HepG2 (cell line): ENCODE results near the gene AEBP1. TPM values are rescaled to one million over a fixed set of nuclear protein-coding genes. Genes with fewer than 3 reads are reported as not detected.

ENCODE experiments used
- ATAC-seq: fragments of 200-7000 bp; cut with Tn5 transposase; 3 replicates; pipeline ENCODE4 v1.9.1; 2020; ENCODE audit warnings: mild to moderate bottlenecking, moderate library complexity
- BruUV-seq: library from RNA; stranded (reverse); fragments of 400-500 nt; replicated peaks from 2 replicates; lab custom pipeline; 2021; lab: Mats Ljungman, UMichigan
- CTCF ChIA-PET: fragments of 300-600 bp; formaldehyde crosslinking; extraction: SDS; loops from one replicate; lab custom pipeline; 2021; ENCODE audit warnings: low total read pairs, inconsistent platforms, low intra/inter-chr PET ratio; lab: Yijun Ruan, JAX
- POLR2A ChIA-PET: fragments of 350-600 bp; sonication (Branson Sonifier 250); formaldehyde crosslinking; loops from one replicate; lab custom pipeline; 2020; ENCODE audit warnings: antibody characterized with exemption, inconsistent platforms; lab: Yijun Ruan, JAX
- DNase-seq: peaks from one replicate; pipeline ENCODE4 v3.0.0-alpha.2; 2015; ENCODE audit warnings: low spot score
- FAIRE-seq: peaks from 3 replicates; lab custom pipeline; 2011; peaks lifted over from hg19 to GRCh38; lab: Jason Lieb, UNC
- H2AFZ ChIP-seq: one replicate; pipeline ENCODE4 v1.6.1; 2011; ENCODE audit warnings: low read length, inconsistent platforms
- H3K27ac ChIP-seq: fragments of 300-600 bp; 3 replicates; pipeline ENCODE4 v1.8.0; 2011; ENCODE audit warnings: mixed run types, mild to moderate bottlenecking, mixed read lengths, low read length, inconsistent platforms; ENCODE audit not compliant: insufficient read depth; ENCODE audit errors: extremely low read length
- H3K27me3 ChIP-seq, 2 experiments: fragments of 200-600 bp in 1 of 2; 2 replicates in 1 of 2; 3 replicates in 1 of 2; pipeline versions ENCODE4 v1.6.0 to v1.8.0; 2011; ENCODE audit warnings: low read length in 2 of 2, mild to moderate bottlenecking in 2 of 2, moderate library complexity in 2 of 2, inconsistent platforms in 1 of 2; ENCODE audit not compliant: insufficient read depth in 2 of 2, control insufficient read depth in 1 of 2
- H3K36me3 ChIP-seq, 2 experiments: fragments of 200-600 bp in 1 of 2; replicated peaks in 1 of 2; 2 replicates in 1 of 2; 3 replicates in 1 of 2; pipeline versions ENCODE4 v1.5.1 to v1.8.0; 2011; ENCODE audit warnings: low read length in 2 of 2, inconsistent platforms in 1 of 2; ENCODE audit not compliant: insufficient read depth in 2 of 2, control insufficient read depth in 1 of 2
- H3K4me1 ChIP-seq: 2 replicates; pipeline ENCODE4 v1.5.1; 2012; ENCODE audit warnings: low read length, inconsistent platforms; ENCODE audit not compliant: insufficient read depth
- H3K4me2 ChIP-seq: 2 replicates; pipeline ENCODE4 v1.6.0; 2011; ENCODE audit warnings: low read depth, low read length, inconsistent platforms
- H3K4me3 ChIP-seq, 3 experiments: fragments of 200-600 bp in 1 of 3; sonication (generic), shearing (Covaris generic) in 1 of 3; replicated peaks in 1 of 3; 2 replicates each; pipeline ENCODE4 v1.5.1; 2011 to 2016; ENCODE audit warnings: low read length in 3 of 3, inconsistent platforms in 2 of 3, low read depth in 2 of 3, mild to moderate bottlenecking in 2 of 3, control low read depth in 1 of 3, mixed read lengths in 1 of 3; ENCODE audit not compliant: insufficient read depth in 1 of 3
- H3K79me2 ChIP-seq: one replicate; pipeline ENCODE4 v1.6.1; 2011; ENCODE audit warnings: low read length, inconsistent platforms; ENCODE audit not compliant: insufficient read depth
- H3K9ac ChIP-seq: 2 replicates; pipeline ENCODE4 v1.6.0; 2011; ENCODE audit warnings: mild to moderate bottlenecking, low read depth, low read length, inconsistent platforms; ENCODE audit not compliant: insufficient read depth
- H3K9me3 ChIP-seq: 2 replicates; pipeline ENCODE4 v1.5.1; 2012; ENCODE audit warnings: mild to moderate bottlenecking, low read length
- H4K20me1 ChIP-seq: 2 replicates; pipeline ENCODE4 v1.6.0; 2011; ENCODE audit warnings: inconsistent platforms, mild to moderate bottlenecking, low read length, moderate library complexity; ENCODE audit not compliant: insufficient read depth
- ARNT2 ChIP-seq: sonication (generic); formaldehyde crosslinking; IDR thresholded peaks from 2 replicates; pipeline ENCODE4 v1.8.0; 2022; ENCODE audit warnings: mild to moderate bottlenecking, low read depth, missing genetic modification reagents, moderate library complexity
- BCL3 ChIP-seq: sonication (generic); formaldehyde crosslinking; IDR thresholded peaks from 2 replicates; pipeline ENCODE4 v1.5.1; 2020; ENCODE audit warnings: mild to moderate bottlenecking, missing genetic modification reagents, moderate library complexity
- DPF2 ChIP-seq: sonication (generic); formaldehyde crosslinking; IDR thresholded peaks from 2 replicates; pipeline ENCODE4 v1.4.0; 2020; ENCODE audit warnings: mild to moderate bottlenecking, low read depth, missing genetic modification reagents, borderline replicate concordance
- EHMT2 ChIP-seq: fragments of 200-600 bp; sonication (generic); IDR thresholded peaks from 2 replicates; pipeline ENCODE4 v1.7.0; 2017; ENCODE audit warnings: antibody characterized with exemption, low read depth, low read length, borderline replicate concordance
- EZH2 ChIP-seq: conservative IDR thresholded peaks from 2 replicates; pipeline ENCODE4 v1.6.1; 2012; ENCODE audit warnings: mild to moderate bottlenecking, low read depth, low read length, moderate library complexity
- FOXA1 ChIP-seq, 2 experiments: fragments of 450-650 bp in 1 of 2; sonication (generic) in 1 of 2; formaldehyde crosslinking in 1 of 2; IDR thresholded peaks; 2 replicates each; pipeline versions ENCODE4 v1.4.0 to v1.6.1; 2016 to 2020; ENCODE audit warnings: missing genetic modification reagents in 1 of 2
- HES4 ChIP-seq: sonication (generic); formaldehyde crosslinking; IDR thresholded peaks from 2 replicates; pipeline ENCODE4 v1.9.0; 2021; ENCODE audit warnings: mild to moderate bottlenecking, missing genetic modification reagents, borderline replicate concordance
- IRF9 ChIP-seq: sonication (generic); formaldehyde crosslinking; IDR thresholded peaks from 2 replicates; pipeline ENCODE4 v1.8.0; 2022; ENCODE audit warnings: missing genetic modification reagents, mild to moderate bottlenecking, borderline replicate concordance
- KDM1A ChIP-seq: IDR thresholded peaks from 2 replicates; pipeline ENCODE4 v1.6.1; 2016; ENCODE audit warnings: missing compliant biosample characterization
- WIZ ChIP-seq: sonication (generic); formaldehyde crosslinking; IDR thresholded peaks from 2 replicates; pipeline ENCODE4 v1.5.1; 2020; ENCODE audit warnings: mild to moderate bottlenecking, missing genetic modification reagents
- YEATS4 ChIP-seq: sonication (generic); formaldehyde crosslinking; IDR thresholded peaks from 2 replicates; pipeline ENCODE4 v1.4.0; 2020; ENCODE audit warnings: missing genetic modification reagents, borderline replicate concordance
- ZNF121 ChIP-seq: sonication (generic); formaldehyde crosslinking; IDR thresholded peaks from 2 replicates; pipeline ENCODE4 v1.5.0; 2020; ENCODE audit warnings: mild to moderate bottlenecking, missing genetic modification reagents
- ZNF598 ChIP-seq: sonication (generic); formaldehyde crosslinking; IDR thresholded peaks from 2 replicates; pipeline ENCODE4 v1.5.1; 2020; ENCODE audit warnings: mild to moderate bottlenecking, missing genetic modification reagents, borderline replicate concordance
- ZNF644 ChIP-seq: IDR thresholded peaks from 2 replicates; pipeline ENCODE4 v1.6.1; 2016; ENCODE audit warnings: low read depth
- ZSCAN9 ChIP-seq: IDR thresholded peaks from 2 replicates; pipeline ENCODE4 v1.6.1; 2016; ENCODE audit warnings: borderline replicate concordance
- WGBS: methylation state at CpG from one replicate; pipeline ENCODE4 v1.1.6; 2017; ENCODE audit warnings: low lambda C conversion rate; 5-methylcytosine and 5-hydroxymethylcytosine counted together
- in situ Hi-C: cut with HindIII; loops from 2 replicates; pipeline ENCODE4 v1.10.0; 2017; ENCODE audit warnings: low pct_unique_long_range_greater_than_20kb; ENCODE audit not compliant: extremely low pct_ligation_motif_present
- intact Hi-C: fragments of 100-400 bp; cut with micrococcal nuclease; formaldehyde crosslinking; loops from one replicate; pipeline ENCODE4 v1.10.0; 2022; ENCODE audit not compliant: unreplicated experiment
- polyA plus RNA-seq, 8 experiments: library from polyadenylated mRNA; depleted of rRNA in 3 of 8; stranded (reverse) in 7 of 8; unstranded in 1 of 8; fragments of >200 nt; fragmentation: Illumina TruSeq in 4 of 8; extraction: Trizol in 4 of 8; gene quantifications; 2 replicates each; pipeline versions ENCODE4 v1.2.1 to v1.2.3, GENCODE V29; 2011 to 2016; ENCODE audit warnings: low read depth in 4 of 8, missing spikeins in 1 of 8, mixed read lengths in 1 of 8; ENCODE audit not compliant: insufficient read depth in 1 of 8
- total RNA-seq, 5 experiments: library from RNA; depleted of rRNA; stranded (reverse); fragments of >200 nt; fragmentation: Illumina TruSeq; extraction: Trizol; gene quantifications; 2 replicates each; pipeline ENCODE4 v1.2.3, GENCODE V29; 2016; ENCODE audit warnings: low read depth in 1 of 5

The AEBP1 gene
- total and polyA plus RNA-seq, 2 of the 13 experiments (the other 11 are each of a cell fraction or from before 2014, with no cell fraction given): 0.22 to 0.55 TPM

GRCh38 chr7:44158873-44159631 lies 54.9 kb downstream of the AEBP1 start:
- Histone ChIP-seq H3K27ac (no peak overlapping the region), H3K27me3 (peaks cover 0 to 17% of the 10 kb centered on the region in 2 experiments; a peak in 3 of 5 replicates), H3K4me2 (no peak overlapping the region), H3K36me3 (no peaks in the 10 kb centered on the region), H2AFZ (no peak overlapping the region), H3K4me3 (no peak overlapping the region), H3K9ac (no peak overlapping the region), H3K79me2 (no peaks in the 10 kb centered on the region), H3K4me1 (no peaks in the 10 kb centered on the region), H4K20me1 (no peaks in the 10 kb centered on the region), H3K9me3 (no peaks in the 10 kb centered on the region)
- ATAC-seq (no peak), DNase-seq (no peak), FAIRE-seq (no peak)
- no TSS peak for BruUV-seq
- TF ChIP-seq DPF2 (CRISPR knock-in tag) (no peak), KDM1A (CRISPR knock-in tag) (no peak), BCL3 (CRISPR knock-in tag) (no peak), EZH2 (no peak), ZNF598 (CRISPR knock-in tag) (no peak), ZSCAN9 (no peak), ZNF644 (CRISPR knock-in tag) (no peak), FOXA1 (IDR thresholded peaks at IDR 0.05) (no peak), FOXA1 (CRISPR knock-in tag; IDR thresholded peaks at IDR 0.05) (no peak), ZNF121 (CRISPR knock-in tag) (no peak), WIZ (CRISPR knock-in tag) (no peak), HES4 (CRISPR knock-in tag) (no peak), ARNT2 (CRISPR knock-in tag) (no peak), YEATS4 (CRISPR knock-in tag) (no peak), IRF9 (CRISPR knock-in tag) (no peak), EHMT2 (no peak)
- intact Hi-C loops (no loop called here), in situ Hi-C loops (no loop called here)
- POLR2A ChIA-PET: no interaction called here
- WGBS: 34% methylated on average over 9 of the region's 12 CpGs
- CTCF ChIA-PET: no interaction called here
